ENCODE data around the gene YJU2.

DNA sequence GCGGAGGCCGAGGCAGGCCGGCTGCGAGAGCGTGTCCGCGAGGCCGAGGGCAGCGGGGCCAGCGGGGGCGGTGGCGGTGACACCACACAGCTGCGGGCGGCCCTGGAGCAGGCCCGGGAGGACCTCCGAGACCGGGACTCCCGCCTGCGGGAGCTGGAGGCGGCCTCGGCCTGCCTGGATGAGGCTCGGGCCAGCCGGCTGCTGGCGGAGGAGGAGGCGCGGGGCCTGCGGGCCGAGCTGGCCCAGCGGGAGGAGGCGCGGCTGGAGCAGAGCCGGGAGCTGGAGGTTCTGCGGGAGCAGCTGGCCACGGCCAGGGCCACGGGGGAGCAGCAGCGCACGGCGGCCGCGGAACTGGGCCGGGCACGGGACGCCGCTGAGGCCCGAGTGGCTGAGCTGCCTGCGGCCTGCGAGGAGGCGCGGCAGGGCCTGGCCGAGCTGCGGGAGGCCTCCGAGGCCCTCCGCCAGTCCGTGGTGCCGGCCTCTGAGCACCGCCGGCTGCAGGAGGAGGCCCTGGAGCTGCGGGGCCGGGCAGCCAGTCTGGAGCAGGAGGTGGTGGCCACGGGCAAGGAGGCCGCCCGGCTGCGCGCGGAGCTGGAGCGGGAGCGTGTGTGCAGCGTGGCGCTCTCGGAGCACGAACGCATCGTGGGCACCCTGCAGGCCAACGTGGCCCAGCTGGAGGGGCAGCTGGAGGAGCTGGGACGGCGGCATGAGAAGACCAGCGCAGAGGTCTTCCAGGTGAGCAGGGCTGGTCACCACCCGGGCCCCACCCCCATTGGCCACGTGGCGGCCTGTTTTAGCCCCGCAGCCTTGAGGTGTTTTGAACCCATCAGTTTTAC, 29.2 kb upstream of the YJU2 start:
- TF ChIP-seq, protein P1, sequence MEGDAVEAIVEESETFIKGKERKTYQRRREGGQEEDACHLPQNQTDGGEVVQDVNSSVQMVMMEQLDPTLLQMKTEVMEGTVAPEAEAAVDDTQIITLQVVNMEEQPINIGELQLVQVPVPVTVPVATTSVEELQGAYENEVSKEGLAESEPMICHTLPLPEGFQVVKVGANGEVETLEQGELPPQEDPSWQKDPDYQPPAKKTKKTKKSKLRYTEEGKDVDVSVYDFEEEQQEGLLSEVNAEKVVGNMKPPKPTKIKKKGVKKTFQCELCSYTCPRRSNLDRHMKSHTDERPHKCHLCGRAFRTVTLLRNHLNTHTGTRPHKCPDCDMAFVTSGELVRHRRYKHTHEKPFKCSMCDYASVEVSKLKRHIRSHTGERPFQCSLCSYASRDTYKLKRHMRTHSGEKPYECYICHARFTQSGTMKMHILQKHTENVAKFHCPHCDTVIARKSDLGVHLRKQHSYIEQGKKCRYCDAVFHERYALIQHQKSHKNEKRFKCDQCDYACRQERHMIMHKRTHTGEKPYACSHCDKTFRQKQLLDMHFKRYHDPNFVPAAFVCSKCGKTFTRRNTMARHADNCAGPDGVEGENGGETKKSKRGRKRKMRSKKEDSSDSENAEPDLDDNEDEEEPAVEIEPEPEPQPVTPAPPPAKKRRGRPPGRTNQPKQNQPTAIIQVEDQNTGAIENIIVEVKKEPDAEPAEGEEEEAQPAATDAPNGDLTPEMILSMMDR (IDR thresholded peaks at IDR 0.05; ENCODE audit: low read depth, low read length, missing input control): no peak
- TF ChIP-seq JUND (IDR thresholded peaks at IDR 0.05) (no peak), RAD21 (IDR thresholded peaks at IDR 0.05) (no peak)
- TF ChIP-seq, protein P2, sequence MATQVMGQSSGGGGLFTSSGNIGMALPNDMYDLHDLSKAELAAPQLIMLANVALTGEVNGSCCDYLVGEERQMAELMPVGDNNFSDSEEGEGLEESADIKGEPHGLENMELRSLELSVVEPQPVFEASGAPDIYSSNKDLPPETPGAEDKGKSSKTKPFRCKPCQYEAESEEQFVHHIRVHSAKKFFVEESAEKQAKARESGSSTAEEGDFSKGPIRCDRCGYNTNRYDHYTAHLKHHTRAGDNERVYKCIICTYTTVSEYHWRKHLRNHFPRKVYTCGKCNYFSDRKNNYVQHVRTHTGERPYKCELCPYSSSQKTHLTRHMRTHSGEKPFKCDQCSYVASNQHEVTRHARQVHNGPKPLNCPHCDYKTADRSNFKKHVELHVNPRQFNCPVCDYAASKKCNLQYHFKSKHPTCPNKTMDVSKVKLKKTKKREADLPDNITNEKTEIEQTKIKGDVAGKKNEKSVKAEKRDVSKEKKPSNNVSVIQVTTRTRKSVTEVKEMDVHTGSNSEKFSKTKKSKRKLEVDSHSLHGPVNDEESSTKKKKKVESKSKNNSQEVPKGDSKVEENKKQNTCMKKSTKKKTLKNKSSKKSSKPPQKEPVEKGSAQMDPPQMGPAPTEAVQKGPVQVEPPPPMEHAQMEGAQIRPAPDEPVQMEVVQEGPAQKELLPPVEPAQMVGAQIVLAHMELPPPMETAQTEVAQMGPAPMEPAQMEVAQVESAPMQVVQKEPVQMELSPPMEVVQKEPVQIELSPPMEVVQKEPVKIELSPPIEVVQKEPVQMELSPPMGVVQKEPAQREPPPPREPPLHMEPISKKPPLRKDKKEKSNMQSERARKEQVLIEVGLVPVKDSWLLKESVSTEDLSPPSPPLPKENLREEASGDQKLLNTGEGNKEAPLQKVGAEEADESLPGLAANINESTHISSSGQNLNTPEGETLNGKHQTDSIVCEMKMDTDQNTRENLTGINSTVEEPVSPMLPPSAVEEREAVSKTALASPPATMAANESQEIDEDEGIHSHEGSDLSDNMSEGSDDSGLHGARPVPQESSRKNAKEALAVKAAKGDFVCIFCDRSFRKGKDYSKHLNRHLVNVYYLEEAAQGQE (IDR thresholded peaks at IDR 0.05): no peak
- TF ChIP-seq, protein P3, sequence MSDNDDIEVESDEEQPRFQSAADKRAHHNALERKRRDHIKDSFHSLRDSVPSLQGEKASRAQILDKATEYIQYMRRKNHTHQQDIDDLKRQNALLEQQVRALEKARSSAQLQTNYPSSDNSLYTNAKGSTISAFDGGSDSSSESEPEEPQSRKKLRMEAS (IDR thresholded peaks at IDR 0.05): no peak

All from liver (tissue), 3 donors.